MM.1S (cell line): ENCODE results near the gene TLK1.

ENCODE experiments used
- DNase-seq: peaks from one replicate; pipeline ENCODE4 v3.0.0-alpha.2; 2015
- H2AFZ ChIP-seq: fragments of 300-600 bp; sonication (generic); 2 replicates; pipeline ENCODE4 v1.6.0; 2016; ENCODE audit warnings: antibody characterized with exemption, low read length
- H3F3A ChIP-seq: fragments of 300-600 bp; sonication (generic); 2 replicates; pipeline ENCODE4 v1.6.1; 2016; ENCODE audit warnings: mild to moderate bottlenecking, antibody characterized with exemption, low read length, moderate library complexity, mixed read lengths; ENCODE audit not compliant: insufficient read depth
- H3K27ac ChIP-seq: fragments of 300-600 bp; sonication (generic); 2 replicates; pipeline ENCODE4 v1.5.1; 2016; ENCODE audit warnings: mild to moderate bottlenecking, low read length
- H3K27me3 ChIP-seq: fragments of 300-600 bp; sonication (generic); replicated peaks from 2 replicates; pipeline ENCODE4 v1.6.0; 2016; ENCODE audit warnings: low read length; ENCODE audit not compliant: insufficient read depth
- H3K36me3 ChIP-seq: fragments of 300-600 bp; sonication (generic); replicated peaks from 2 replicates; pipeline ENCODE4 v1.6.1; 2016; ENCODE audit warnings: mild to moderate bottlenecking, low read length, mixed read lengths; ENCODE audit not compliant: insufficient read depth
- H3K4me1 ChIP-seq: fragments of 300-600 bp; sonication (generic); 2 replicates; pipeline ENCODE4 v1.6.1; 2016; ENCODE audit warnings: low read length, mixed read lengths
- H3K4me2 ChIP-seq: fragments of 300-600 bp; sonication (generic); 2 replicates; pipeline ENCODE4 v1.6.0; 2016; ENCODE audit warnings: low read depth, low read length
- H3K4me3 ChIP-seq: fragments of 300-600 bp; sonication (generic); 2 replicates; pipeline ENCODE4 v1.5.1; 2016; ENCODE audit warnings: low read length, mixed read lengths
- H3K79me2 ChIP-seq: fragments of 300-600 bp; sonication (generic); 2 replicates; pipeline ENCODE4 v1.6.1; 2016; ENCODE audit warnings: mixed run types, low read length, mixed read lengths
- H3K9ac ChIP-seq: fragments of 300-600 bp; sonication (generic); 2 replicates; pipeline ENCODE4 v1.6.1; 2016; ENCODE audit warnings: low read length, mixed read lengths
- H3K9me2 ChIP-seq: fragments of 300-600 bp; sonication (generic); replicated peaks from 2 replicates; pipeline ENCODE4 v1.6.1; 2016; ENCODE audit warnings: mild to moderate bottlenecking, low read length, mixed read lengths; ENCODE audit not compliant: insufficient read depth
- H3K9me3 ChIP-seq: fragments of 300-600 bp; sonication (generic); replicated peaks from 2 replicates; pipeline ENCODE4 v1.6.1; 2016; ENCODE audit warnings: mild to moderate bottlenecking, low read length, mixed read lengths; ENCODE audit not compliant: insufficient read depth
- H4K20me1 ChIP-seq: fragments of 300-600 bp; sonication (generic); 2 replicates; pipeline ENCODE4 v1.6.1; 2016; ENCODE audit warnings: mild to moderate bottlenecking, low read length, moderate library complexity, mixed read lengths; ENCODE audit not compliant: insufficient read depth
- CTCF ChIP-seq: fragments of 300-600 bp; sonication (generic); IDR thresholded peaks from 2 replicates; pipeline ENCODE4 v1.5.1; 2016; ENCODE audit warnings: antibody characterized with exemption, low read length, mixed read lengths
- EZH2 ChIP-seq: fragments of 300-600 bp; sonication (generic); optimal IDR thresholded peaks from 2 replicates; pipeline ENCODE3; 2017; ENCODE audit warnings: low read depth, mild to moderate bottlenecking, antibody characterized with exemption, low read length, mixed read lengths
- EZH2phosphoT487 ChIP-seq: fragments of 300-600 bp; sonication (generic); IDR thresholded peaks from 2 replicates; pipeline ENCODE4 v1.6.1; 2018; ENCODE audit warnings: antibody characterized with exemption, low read length

TLK1 gene

DNA sequence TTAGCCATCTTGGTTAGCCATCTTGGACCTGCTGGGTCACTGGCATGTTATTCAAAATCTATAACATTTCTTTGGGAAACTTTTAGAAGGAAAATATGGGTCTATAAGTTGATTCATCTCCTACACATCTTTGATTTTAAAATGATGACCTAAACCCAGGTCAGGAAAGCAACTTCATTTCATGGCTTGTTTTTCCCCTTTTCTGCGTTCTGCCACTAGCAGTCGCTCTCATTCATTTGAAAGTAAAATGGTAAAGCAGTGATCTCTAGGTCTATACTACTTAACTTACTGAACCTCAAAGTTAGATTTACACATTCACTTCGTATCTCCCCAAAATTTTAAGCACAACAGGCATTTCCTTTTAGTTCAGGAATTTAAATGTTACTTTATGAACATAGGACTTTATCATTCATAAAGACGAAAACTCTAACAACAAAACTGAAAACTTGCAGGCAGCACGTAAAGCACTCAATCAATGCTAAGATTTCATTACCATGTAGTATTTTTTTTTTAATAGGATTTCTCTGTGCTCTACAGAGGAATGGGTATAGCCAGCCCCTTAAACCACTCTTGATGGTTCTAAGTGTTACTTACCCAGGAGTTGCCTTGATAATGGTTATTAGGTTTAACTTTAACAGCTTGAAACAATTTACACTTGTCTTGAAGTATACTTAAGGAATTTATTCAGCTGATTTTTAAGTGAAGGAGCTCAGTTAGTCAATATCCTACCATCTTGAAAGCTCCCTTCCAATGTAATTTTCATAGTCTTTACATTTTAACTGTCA is 169.1 kb downstream of the TLK1 start:
- H3K27ac ChIP-seq = no peak overlapping the region

DNA sequence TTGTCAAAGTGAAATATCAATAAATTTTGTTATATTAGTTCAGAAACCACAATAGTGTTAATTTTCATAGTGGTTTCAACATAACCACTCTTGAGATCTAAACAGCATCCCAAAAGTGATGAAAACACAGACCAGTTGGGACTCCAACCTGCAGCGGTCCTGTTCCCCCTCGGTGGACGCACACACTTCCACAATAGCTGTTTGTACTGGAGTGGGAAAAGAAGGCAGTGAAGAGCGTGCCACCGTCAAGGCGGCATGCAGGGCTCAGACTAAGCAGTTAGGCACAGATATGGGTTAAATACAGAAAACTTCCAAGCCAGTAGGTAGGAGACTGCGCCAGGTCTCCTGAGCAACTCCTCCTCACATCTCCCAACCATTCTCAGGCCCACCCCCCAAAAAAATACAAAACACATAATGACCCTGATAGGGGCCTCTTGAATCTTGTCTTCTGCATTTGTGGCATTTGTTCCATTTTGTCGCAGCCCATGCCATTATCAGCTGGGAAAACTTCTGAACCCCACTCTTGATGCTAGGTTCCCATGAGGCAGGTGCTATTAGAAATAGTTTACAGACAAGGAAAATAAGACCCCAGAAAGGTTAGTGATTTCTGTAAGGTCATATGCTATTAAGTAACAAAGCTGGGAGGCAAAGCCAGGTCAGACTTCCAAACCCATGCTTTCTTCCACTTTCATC is 174.0 kb downstream of the TLK1 start:
- H3F3A ChIP-seq = no peaks in the 10 kb centered on the region
- no peaks in the 10 kb centered on the region for H3K36me3 ChIP-seq
- H3K27me3 ChIP-seq = no peaks in the 10 kb centered on the region
- H2AFZ ChIP-seq = no peak overlapping the region
- H3K4me3 ChIP-seq = no peak overlapping the region
- no peaks in the 10 kb centered on the region for H3K9me3 ChIP-seq
- no peak overlapping the region for H3K9ac ChIP-seq
- no peaks in the 10 kb centered on the region for H3K79me2 ChIP-seq
- H3K27ac ChIP-seq = no peak overlapping the region
- no peak overlapping the region for H3K4me2 ChIP-seq
- DNase-seq = no peak
- no peaks in the 10 kb centered on the region for H3K4me1 ChIP-seq
- H4K20me1 ChIP-seq = no peaks in the 10 kb centered on the region
- H3K9me2 ChIP-seq = no peaks in the 10 kb centered on the region
- TF ChIP-seq CTCF = no peak
- TF ChIP-seq EZH2 = no peak
- TF ChIP-seq EZH2phosphoT487 = no peak

More for the DNA sequence above, 169.1 kb downstream of the TLK1 start:
- DNase-seq = no peak
- no peak overlapping the region for H3K4me3 ChIP-seq
- TF ChIP-seq CTCF (no peak), EZH2 (no peak), EZH2phosphoT487 (no peak)
- H4K20me1 ChIP-seq = no peaks in the 10 kb centered on the region
- no peaks in the 10 kb centered on the region for H3K9me3 ChIP-seq
- no peaks in the 10 kb centered on the region for H3F3A ChIP-seq
- H3K79me2 ChIP-seq = no peaks in the 10 kb centered on the region
- H3K36me3 ChIP-seq = no peaks in the 10 kb centered on the region; the same call in 1 of the 2 replicates
- no peaks in the 10 kb centered on the region for H3K9me2 ChIP-seq
- H3K9ac ChIP-seq = no peak overlapping the region
- H3K4me1 ChIP-seq = no peaks in the 10 kb centered on the region
- no peak overlapping the region for H2AFZ ChIP-seq
- no peaks in the 10 kb centered on the region for H3K27me3 ChIP-seq
- no peak overlapping the region for H3K4me2 ChIP-seq

- Histone ChIP-seq H3K9me2 (no peaks in the 10 kb centered on the region), H3K9ac (no peak overlapping the region), H3F3A (no peaks in the 10 kb centered on the region), H3K27me3 (no peaks in the 10 kb centered on the region), H3K79me2 (no peaks in the 10 kb centered on the region), H3K36me3 (no peaks in the 10 kb centered on the region), H3K4me3 (no peak overlapping the region), H3K9me3 (no peaks in the 10 kb centered on the region), H3K4me1 (no peaks in the 10 kb centered on the region), H2AFZ (no peak overlapping the region), H3K27ac (no peak overlapping the region), H4K20me1 (no peaks in the 10 kb centered on the region), H3K4me2 (no peak overlapping the region)
- DNase-seq = no peak
- no peak for TF ChIP-seq EZH2phosphoT487
- no peak for TF ChIP-seq CTCF
- TF ChIP-seq EZH2 = no peak
Observed at GRCh38 chr2:170985407-170985806, 175.3 kb downstream of the TLK1 start.
